IPS-NIHi11 (cell line): ENCODE data around the gene GRIK3.
"Not testable (repeated sequence)": the region's sequence is repeated elsewhere in the genome, so short reads cannot be mapped to it uniquely, and the experiment has no call there.

ENCODE experiments used
- DNase-seq: peaks from one replicate; pipeline ENCODE4 v3.0.0; 2012; ENCODE audit warnings: mixed read lengths, low spot score

Gene GRIK3

GRCh38 chr1:36909359-36909758 lies 125.0 kb downstream of the GRIK3 start:
- DNase-seq, result not testable (repeated sequence)

- no peak for DNase-seq
Measured at GRCh38 chr1:36908096-36908495, 126.2 kb downstream of the GRIK3 start.

- no peak for DNase-seq
Measured at GRCh38 chr1:36906555-36906954, 127.8 kb downstream of the GRIK3 start.

GRCh38 chr1:36905941-36906340 lies 128.4 kb downstream of the GRIK3 start:
- DNase-seq, result no peak

GRCh38 chr1:36900128-36900527 lies 134.2 kb downstream of the GRIK3 start:
- no peak for DNase-seq

GRCh38 chr1:36897813-36898212 lies 136.5 kb downstream of the GRIK3 start:
- not testable (repeated sequence) for DNase-seq

- DNase-seq, result no peak
Measured at GRCh38 chr1:36894824-36895223, 139.5 kb downstream of the GRIK3 start.

GRCh38 chr1:36890776-36891175 lies 143.5 kb downstream of the GRIK3 start:
- no peak for DNase-seq

GRCh38 chr1:36889478-36890226 lies 144.7 kb downstream of the GRIK3 start:
- no peak for DNase-seq

GRCh38 chr1:36888811-36889477 lies 145.4 kb downstream of the GRIK3 start:
- no peak for DNase-seq

- peak; percentile 49 for DNase-seq
Measured at GRCh38 chr1:36885540-36886357, 148.6 kb downstream of the GRIK3 start.

- no peak for DNase-seq
Measured at GRCh38 chr1:36884801-36885200, 149.5 kb downstream of the GRIK3 start.

- no peak for DNase-seq
Measured at GRCh38 chr1:36884029-36884701, 150.2 kb downstream of the GRIK3 start.

- no peak for DNase-seq
Measured at GRCh38 chr1:36883315-36883949, 150.9 kb downstream of the GRIK3 start.

GRCh38 chr1:36882536-36883285 lies 151.6 kb downstream of the GRIK3 start:
- DNase-seq, result no peak

GRCh38 chr1:36881541-36881940 lies 152.8 kb downstream of the GRIK3 start:
- no peak for DNase-seq

- DNase-seq, result no peak
Measured at GRCh38 chr1:36881068-36881405, 153.3 kb downstream of the GRIK3 start.

- no peak for DNase-seq
Measured at GRCh38 chr1:36880155-36881067, 153.9 kb downstream of the GRIK3 start.

- no peak for DNase-seq
Measured at GRCh38 chr1:36879613-36880012, 154.7 kb downstream of the GRIK3 start.

- DNase-seq, result no peak
Measured at GRCh38 chr1:36876990-36877389, 157.3 kb downstream of the GRIK3 start.
